OCI-LY7 (cell line): Measurements from ENCODE around the gene KANK2. TPM values are rescaled to one million over a fixed set of nuclear protein-coding genes. Genes with fewer than 3 reads are reported as not detected.

Experiments
- BruUV-seq: library from RNA; stranded (reverse); fragments of 400-500 nt; replicated peaks from 2 replicates; lab custom pipeline; 2021; lab: Mats Ljungman, UMichigan
- CTCF ChIA-PET: fragments of 300-600 bp; sonication (Branson Sonifier 250); formaldehyde crosslinking; loops from one replicate; lab custom pipeline; 2022; ENCODE audit warnings: antibody characterized with exemption; ENCODE audit not compliant: unreplicated experiment; lab: Charles Lee
- POLR2A ChIA-PET: fragments of 300-600 bp; sonication (Branson Sonifier 250); formaldehyde crosslinking; loops from one replicate; lab custom pipeline; 2022; ENCODE audit warnings: antibody characterized with exemption; lab: Charles Lee
- DNase-seq: peaks from one replicate; pipeline ENCODE4 v3.0.0-alpha.2; 2015; ENCODE audit warnings: low spot score
- H2AFZ ChIP-seq: fragments of 200-600 bp; sonication (generic), shearing (Covaris generic); 2 replicates; pipeline ENCODE4 v1.6.1; 2014; ENCODE audit warnings: mild to moderate bottlenecking, antibody characterized with exemption, low read length, moderate library complexity
- H3K27ac ChIP-seq: fragments of 200-600 bp; sonication (generic); 2 replicates; pipeline ENCODE4 v1.5.1; 2014; ENCODE audit warnings: mixed run types, low read depth, mild to moderate bottlenecking, moderate library complexity, low read length, inconsistent platforms; ENCODE audit not compliant: poor library complexity, severe bottlenecking
- H3K36me3 ChIP-seq: fragments of 200-600 bp; sonication (generic); 2 replicates; pipeline ENCODE4 v1.6.1; 2014; ENCODE audit warnings: mild to moderate bottlenecking, antibody characterized with exemption, low read length, moderate library complexity, mixed read lengths; ENCODE audit not compliant: insufficient read depth
- H3K4me1 ChIP-seq: fragments of 200-600 bp; sonication (generic); 2 replicates; pipeline ENCODE4 v1.5.1; 2014; ENCODE audit warnings: mild to moderate bottlenecking, low read length; ENCODE audit not compliant: insufficient read depth, poor library complexity, severe bottlenecking
- H3K4me2 ChIP-seq: fragments of 200-600 bp; sonication (generic); 2 replicates; pipeline ENCODE4 v1.6.1; 2014; ENCODE audit warnings: mild to moderate bottlenecking, low read length
- H3K4me3 ChIP-seq: fragments of 200-600 bp; sonication (generic); 2 replicates; pipeline ENCODE4 v1.5.1; 2014; ENCODE audit warnings: mild to moderate bottlenecking, low read depth, low read length; ENCODE audit not compliant: poor library complexity, severe bottlenecking
- H3K79me2 ChIP-seq: fragments of 200-600 bp; sonication (generic); 2 replicates; pipeline ENCODE4 v1.6.1; 2016; ENCODE audit warnings: low read depth, mild to moderate bottlenecking, low read length, moderate library complexity, mixed read lengths; ENCODE audit not compliant: insufficient read depth
- H3K9me2 ChIP-seq: fragments of 200-600 bp; sonication (generic); 2 replicates; pipeline ENCODE4 v1.6.1; 2016; ENCODE audit warnings: mild to moderate bottlenecking, low read length, mixed read lengths; ENCODE audit not compliant: insufficient read depth
- H3K9me3 ChIP-seq: fragments of 200-600 bp; sonication (generic); 2 replicates; pipeline ENCODE4 v1.6.1; 2014; ENCODE audit warnings: mild to moderate bottlenecking, mixed run types, low read length, mixed read lengths
- H4K20me1 ChIP-seq: fragments of 200-600 bp; sonication (generic); 2 replicates; pipeline ENCODE4 v1.6.1; 2014; ENCODE audit warnings: mild to moderate bottlenecking, antibody characterized with exemption, low read length, moderate library complexity, mixed read lengths; ENCODE audit not compliant: insufficient read depth
- CTCF ChIP-seq: fragments of 200-600 bp; sonication (generic); conservative IDR thresholded peaks from 2 replicates; pipeline ENCODE4 v1.5.1; 2014; ENCODE audit warnings: mild to moderate bottlenecking, antibody characterized with exemption, low read length, moderate library complexity, mixed read lengths
- EZH2phosphoT487 ChIP-seq: fragments of 200-600 bp; sonication (generic); IDR thresholded peaks from 2 replicates; pipeline ENCODE4 v1.6.1; 2018; ENCODE audit warnings: low read depth, borderline replicate concordance, mild to moderate bottlenecking, mixed run types, antibody characterized with exemption, low read length, moderate library complexity, mixed read lengths
- intact Hi-C: fragments of 100-400 bp; cut with micrococcal nuclease; formaldehyde crosslinking; loops from one replicate; pipeline ENCODE4 v1.10.0; 2022; ENCODE audit not compliant: unreplicated experiment
- total RNA-seq, 2 experiments: library from RNA; depleted of rRNA in 1 of 2; stranded (reverse); fragments of >200 nt in 1 of 2; shearing (Covaris generic) in 1 of 2; gene quantifications; 2 replicates each; pipeline ENCODE4 v1.2.3, GENCODE V29; 2014 to 2022

KANK2 gene
- total RNA-seq, 2 experiments from 2014 or later: 174 to 186 TPM

DNA sequence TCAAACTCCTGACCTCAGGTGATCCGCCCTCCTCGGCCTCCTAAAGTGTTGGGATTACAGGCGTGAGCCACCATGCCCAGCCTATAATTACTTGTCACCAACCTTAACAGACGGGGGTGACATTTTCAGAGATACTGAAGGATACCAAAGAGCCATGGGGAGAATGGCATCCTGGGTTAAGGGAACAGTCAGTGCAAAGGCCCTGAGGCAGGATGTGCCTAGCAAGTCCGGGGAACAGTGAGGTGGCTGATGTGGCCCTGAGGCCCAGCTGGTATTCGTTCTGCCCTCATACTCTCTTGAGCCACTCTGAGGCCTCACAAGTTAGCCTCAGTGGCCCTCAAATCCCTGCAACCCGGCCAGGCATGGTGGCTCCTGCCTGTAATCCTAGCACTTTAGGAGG lies 27.1 kb upstream of the KANK2 start:
- BruUV-seq: no TSS peak
- DNase-seq: no peak
- H3K4me2 ChIP-seq: no peak overlapping the region
- H3K4me3 ChIP-seq: no peak overlapping the region
- H3K79me2 ChIP-seq: no peaks in the 10 kb centered on the region
- H3K9me2 ChIP-seq: no peaks in the 10 kb centered on the region
- H3K9me3 ChIP-seq: no peaks in the 10 kb centered on the region
- peaks cover 5% of the 10 kb centered on the region for H3K4me1 ChIP-seq
- POLR2A ChIA-PET: no interaction called here
- TF ChIP-seq CTCF: no peak
- TF ChIP-seq EZH2phosphoT487: no peak
- no peak overlapping the region for H2AFZ ChIP-seq
- peaks cover 15% of the 10 kb centered on the region for H3K36me3 ChIP-seq
- no peak overlapping the region for H3K27ac ChIP-seq
- intact Hi-C loops: no loop called here
- CTCF ChIA-PET: no interaction called here
- no peaks in the 10 kb centered on the region for H4K20me1 ChIP-seq

- Histone ChIP-seq H3K4me2 (no peak overlapping the region), H2AFZ (no peak overlapping the region), H3K4me3 (no peak overlapping the region), H4K20me1 (no peaks in the 10 kb centered on the region), H3K9me2 (no peaks in the 10 kb centered on the region), H3K4me1 (peaks cover 5% of the 10 kb centered on the region), H3K27ac (no peak overlapping the region), H3K36me3 (peaks cover 15% of the 10 kb centered on the region), H3K9me3 (no peaks in the 10 kb centered on the region), H3K79me2 (no peaks in the 10 kb centered on the region)
- no TSS peak for BruUV-seq
- POLR2A ChIA-PET: no interaction called here
- DNase-seq: no peak
- intact Hi-C loops: no loop called here
- CTCF ChIA-PET: no interaction called here
- TF ChIP-seq CTCF (no peak), EZH2phosphoT487 (no peak)
Measured at GRCh38 chr19:11223200-11223599, 25.9 kb upstream of the KANK2 start.

- Histone ChIP-seq H3K4me1 (no peaks in the 10 kb centered on the region), H3K9me3 (no peaks in the 10 kb centered on the region), H3K4me3 (no peak overlapping the region), H2AFZ (no peak overlapping the region), H3K36me3 (peaks cover 21% of the 10 kb centered on the region), H3K9me2 (no peaks in the 10 kb centered on the region), H3K4me2 (no peak overlapping the region), H3K27ac (no peak overlapping the region), H3K79me2 (no peaks in the 10 kb centered on the region), H4K20me1 (no peaks in the 10 kb centered on the region)
- ChIA-PET POLR2A (no interaction called here), CTCF (no interaction called here)
- no TSS peak for BruUV-seq
- no peak for TF ChIP-seq CTCF
- no peak for TF ChIP-seq EZH2phosphoT487
- intact Hi-C loops: no loop called here
- no peak for DNase-seq
Measured at GRCh38 chr19:11221082-11221598, 23.8 kb upstream of the KANK2 start.
